Astrocyte of the cerebellum (primary cell): ENCODE measurements around the gene ACTL7B.

Source experiments
- DNase-seq: peaks from one replicate; pipeline ENCODE4 v3.0.0-alpha.2; 2011; ENCODE audit warnings: low read depth
- H3K4me3 ChIP-seq: 2 replicates; pipeline ENCODE4 v1.5.1; 2011; ENCODE audit warnings: mild to moderate bottlenecking, low read depth, low read length, moderate library complexity
- CTCF ChIP-seq: IDR thresholded peaks from 2 replicates; pipeline ENCODE4 v1.5.1; 2012; ENCODE audit warnings: low read length, low read depth, moderate library complexity, mild to moderate bottlenecking; ENCODE audit errors: missing control alignments
- in situ Hi-C: cut with HindIII; loops from 2 replicates; pipeline ENCODE4 v1.10.0; 2017; ENCODE audit warnings: low sequenced_read_pairs

Gene ACTL7B

GRCh38 chr9:108867829-108868228 is 12.0 kb upstream of the ACTL7B start:
- in situ Hi-C loops: no loop called here
- TF ChIP-seq CTCF: no peak
- no peak for DNase-seq

GRCh38 chr9:108867116-108867515 is 11.3 kb upstream of the ACTL7B start:
- H3K4me3 ChIP-seq: no peak overlapping the region
- TF ChIP-seq CTCF: no peak
- no peak for DNase-seq
- in situ Hi-C loops: no loop called here

More at GRCh38 chr9:108867829-108868228, 12.0 kb upstream of the ACTL7B start:
- H3K4me3 ChIP-seq: no peak overlapping the region

- TF ChIP-seq CTCF: no peak
- no peak for DNase-seq
- no peak overlapping the region for H3K4me3 ChIP-seq
- in situ Hi-C loops: no loop called here
These were observed 10.2 kb upstream of the ACTL7B start for GRCh38 chr9:108866001-108866420.

GRCh38 chr9:108865037-108865436 is 9.3 kb upstream of the ACTL7B start:
- in situ Hi-C loops: no loop called here
- no peak overlapping the region for H3K4me3 ChIP-seq
- no peak for DNase-seq
- no peak for TF ChIP-seq CTCF

GRCh38 chr9:108864446-108864845 is 8.7 kb upstream of the ACTL7B start:
- in situ Hi-C loops: no loop called here
- no peak for DNase-seq
- H3K4me3 ChIP-seq: no peak overlapping the region
- peak; percentile 16 for TF ChIP-seq CTCF

- TF ChIP-seq CTCF: no peak
- DNase-seq: no peak
- no peak overlapping the region for H3K4me3 ChIP-seq
- in situ Hi-C loops: no loop called here
These were observed 8.1 kb upstream of the ACTL7B start for GRCh38 chr9:108863891-108864290.

- no peak for DNase-seq
- no peak within 1 kb of the TSS for H3K4me3 ChIP-seq
- no peak for TF ChIP-seq CTCF
- in situ Hi-C loops: no loop called here
These were observed 6.2 kb upstream of the ACTL7B start, which contains the start of gene ACTL7A for GRCh38 chr9:108861997-108862396. Gene ACTL7A (plus strand): TSS chr9:108862266. CDS start chr9:108862323, 57 bp downstream.
